Bone marrow (tissue), 2 donors: ENCODE results near the gene EGLN3.
"Not testable (repeated sequence)": the region's sequence is repeated elsewhere in the genome, so short reads cannot be mapped to it uniquely, and the experiment has no call there.

Source experiments
- DNase-seq, 2 donors: peaks; one replicate each; lab custom pipeline; 2025; lab: John Stamatoyannopoulos, UW

The EGLN3 gene

DNA sequence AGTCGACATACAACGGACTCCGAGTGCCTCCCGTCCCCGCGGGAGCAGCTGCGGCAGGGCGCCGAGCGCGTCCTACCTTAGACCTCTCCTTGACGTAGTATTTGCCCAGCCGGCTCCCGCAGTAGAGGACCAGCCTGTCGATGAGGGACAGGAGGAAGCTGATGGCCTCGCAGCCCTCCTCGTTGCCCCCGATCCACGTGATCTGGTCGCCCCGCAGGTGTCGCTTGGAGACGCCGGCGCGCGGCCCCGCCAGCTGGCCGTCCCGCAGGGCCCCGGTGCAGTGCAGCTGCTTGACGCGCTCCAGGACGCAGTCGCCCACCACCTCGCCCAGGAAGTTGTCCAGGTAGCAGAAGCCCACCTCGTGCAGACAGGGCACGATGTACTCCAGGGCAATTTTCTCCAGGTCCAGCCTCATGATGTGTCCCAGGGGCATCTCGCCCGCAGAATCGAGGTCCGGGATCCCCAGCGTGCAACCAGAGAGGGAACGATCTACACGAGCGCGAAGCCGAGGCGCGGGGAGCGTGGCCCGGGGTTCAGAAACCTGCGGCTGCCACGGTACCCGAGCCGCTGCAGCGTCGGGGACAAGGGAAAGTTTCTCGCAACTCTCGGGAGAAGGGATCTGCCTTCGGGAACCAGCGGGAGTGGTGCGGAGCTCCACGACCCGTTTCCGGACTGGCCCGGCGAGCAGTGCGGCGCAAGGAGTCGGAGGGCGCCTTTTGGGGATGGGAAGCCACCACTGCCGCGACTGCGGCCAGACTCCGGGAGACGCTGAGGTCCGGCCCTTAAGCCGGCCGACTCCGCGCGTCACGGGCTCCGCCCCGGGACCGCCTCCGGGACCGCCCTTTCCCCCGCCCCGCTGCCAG is at the start of gene EGLN3:
TSS of gene EGLN3 (minus strand) at position 755 of the 863 bp plus-strand sequence. CDS start at position 433, 322 bp downstream.
- peak in 1 of 2 donors; percentile 35 for DNase-seq

- DNase-seq: no peak
Observed at GRCh38 chr14:34000396-34000795, 49.5 kb upstream of the EGLN3 start.

DNA sequence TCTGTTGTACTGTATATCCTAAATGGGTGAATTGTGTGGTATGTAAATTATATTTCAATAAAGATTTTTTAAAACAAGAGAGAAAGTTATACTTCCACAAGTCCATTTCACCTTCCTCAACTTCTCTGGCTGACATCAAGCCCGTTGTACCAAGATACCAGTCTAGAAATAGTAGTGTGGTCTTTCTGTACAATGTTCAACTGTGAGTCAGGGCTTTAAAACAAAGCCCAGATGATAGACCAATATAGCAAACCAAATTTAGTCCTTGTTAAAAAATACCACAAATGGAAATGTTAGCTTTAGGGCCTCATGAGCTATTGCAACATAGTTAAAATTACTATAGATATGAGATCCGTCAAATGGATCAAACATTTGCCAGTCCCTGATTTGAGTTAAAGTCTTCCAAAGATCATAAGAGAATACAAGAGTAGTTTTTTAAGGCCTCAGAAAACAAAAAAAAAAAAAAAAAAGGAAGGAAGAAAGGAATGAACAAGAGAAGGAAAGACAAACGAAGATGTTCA is 49.0 kb upstream of the EGLN3 start:
- DNase-seq: no peak

DNA sequence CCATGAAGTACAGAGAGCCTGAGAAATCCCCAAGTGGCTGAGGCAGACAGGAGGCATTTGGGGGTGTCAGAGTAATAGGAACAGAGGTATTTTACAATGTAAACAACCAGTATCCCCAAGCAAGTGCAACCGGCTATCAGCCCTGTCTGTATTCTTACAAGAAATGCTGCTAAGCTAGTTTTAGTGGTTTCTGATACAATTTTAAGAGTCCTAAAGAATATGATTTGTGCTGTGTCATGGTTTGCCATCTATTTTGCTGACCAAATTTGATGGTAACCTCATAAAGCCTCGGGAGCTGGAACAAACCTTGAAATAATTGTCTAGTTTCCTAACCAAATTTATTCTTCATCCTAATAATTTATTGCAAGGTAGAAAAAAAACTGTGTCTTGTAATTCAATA is 46.7 kb upstream of the EGLN3 start:
- no peak for DNase-seq

- no peak for DNase-seq
Observed at GRCh38 chr14:33996462-33996861, 45.6 kb upstream of the EGLN3 start.

- DNase-seq: no peak
Observed at GRCh38 chr14:33993246-33993645, 42.4 kb upstream of the EGLN3 start.

- DNase-seq: no peak
Observed at GRCh38 chr14:33992274-33993007, 41.6 kb upstream of the EGLN3 start.

GRCh38 chr14:33990790-33991189 is 39.9 kb upstream of the EGLN3 start:
- DNase-seq: no peak

DNA sequence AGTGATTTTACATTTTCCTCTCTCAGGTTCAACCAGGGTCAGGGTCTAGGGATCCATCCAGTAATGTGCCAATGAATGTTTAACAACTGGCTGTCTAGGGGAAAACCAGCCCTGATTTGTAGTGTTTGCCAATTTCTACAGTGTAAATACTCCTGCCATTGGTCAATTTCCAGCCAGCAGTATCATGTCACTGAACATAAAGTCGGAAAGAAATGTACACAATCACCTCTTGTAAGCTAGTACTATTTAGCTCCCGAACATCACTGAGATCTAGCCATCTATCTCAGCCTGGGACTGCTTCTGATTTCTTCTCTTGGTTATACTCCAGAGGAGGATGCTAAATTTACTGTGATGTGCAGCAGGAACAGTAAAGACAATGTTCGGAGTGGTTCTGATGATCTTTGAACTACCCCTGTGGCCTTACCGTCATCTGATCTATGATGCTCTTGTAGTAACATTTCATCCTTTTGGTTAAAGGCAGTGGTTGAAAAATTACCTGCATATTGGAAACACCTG is 36.7 kb upstream of the EGLN3 start:
- no peak for DNase-seq

GRCh38 chr14:33986804-33987203 is 35.9 kb upstream of the EGLN3 start:
- no peak for DNase-seq

DNA sequence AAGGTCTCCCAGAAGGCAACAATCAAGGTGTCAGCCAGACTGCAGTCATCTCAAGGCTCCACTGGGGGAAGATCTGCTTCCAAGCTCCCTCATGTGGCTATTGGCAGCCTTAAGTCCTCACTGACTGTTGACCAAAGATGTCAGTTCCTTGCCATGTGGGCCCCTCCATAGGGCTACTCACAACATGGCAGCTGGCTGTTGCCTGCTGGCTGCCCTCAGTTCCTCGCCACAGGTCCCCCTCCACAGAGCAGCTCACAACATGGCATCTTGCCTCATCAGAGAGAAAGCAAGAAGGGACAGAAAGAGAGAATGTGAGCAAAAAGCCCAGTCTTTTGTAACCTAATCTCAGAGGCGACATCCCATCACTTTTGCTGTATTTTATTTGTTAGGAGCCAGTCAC is 34.4 kb upstream of the EGLN3 start:
- no peak for DNase-seq

DNA sequence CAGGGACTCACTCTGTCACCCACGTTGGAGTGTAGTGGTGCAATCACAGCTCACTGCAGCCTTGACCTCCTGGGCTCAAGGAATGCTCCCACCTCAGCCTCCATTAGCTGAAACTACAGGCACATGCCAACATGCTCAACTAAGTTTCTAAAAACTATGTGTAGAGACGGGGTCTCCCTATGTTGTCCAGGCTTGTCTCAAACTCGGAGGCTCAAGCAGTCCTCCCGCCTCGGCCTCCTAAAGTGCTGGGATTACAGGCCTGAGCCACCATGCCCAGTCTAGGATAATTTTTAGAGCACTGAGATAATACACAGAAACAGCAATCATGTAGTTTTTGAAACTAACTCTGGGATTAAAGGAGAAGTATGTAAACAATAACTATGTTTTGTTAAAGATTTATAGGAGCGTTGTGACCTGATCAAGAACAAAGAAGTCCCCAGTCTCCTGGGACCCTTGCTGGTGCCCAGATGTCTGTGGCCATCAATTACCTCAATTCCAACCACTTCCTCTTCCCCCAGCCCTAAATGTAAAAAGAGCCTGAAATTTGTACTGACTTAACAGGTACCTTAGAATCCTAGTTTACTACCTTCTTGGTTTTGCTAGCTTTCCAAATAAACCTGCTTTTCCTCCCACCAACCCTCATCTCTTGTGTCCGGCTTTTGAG is 28.9 kb upstream of the EGLN3 start:
- no peak for DNase-seq

DNA sequence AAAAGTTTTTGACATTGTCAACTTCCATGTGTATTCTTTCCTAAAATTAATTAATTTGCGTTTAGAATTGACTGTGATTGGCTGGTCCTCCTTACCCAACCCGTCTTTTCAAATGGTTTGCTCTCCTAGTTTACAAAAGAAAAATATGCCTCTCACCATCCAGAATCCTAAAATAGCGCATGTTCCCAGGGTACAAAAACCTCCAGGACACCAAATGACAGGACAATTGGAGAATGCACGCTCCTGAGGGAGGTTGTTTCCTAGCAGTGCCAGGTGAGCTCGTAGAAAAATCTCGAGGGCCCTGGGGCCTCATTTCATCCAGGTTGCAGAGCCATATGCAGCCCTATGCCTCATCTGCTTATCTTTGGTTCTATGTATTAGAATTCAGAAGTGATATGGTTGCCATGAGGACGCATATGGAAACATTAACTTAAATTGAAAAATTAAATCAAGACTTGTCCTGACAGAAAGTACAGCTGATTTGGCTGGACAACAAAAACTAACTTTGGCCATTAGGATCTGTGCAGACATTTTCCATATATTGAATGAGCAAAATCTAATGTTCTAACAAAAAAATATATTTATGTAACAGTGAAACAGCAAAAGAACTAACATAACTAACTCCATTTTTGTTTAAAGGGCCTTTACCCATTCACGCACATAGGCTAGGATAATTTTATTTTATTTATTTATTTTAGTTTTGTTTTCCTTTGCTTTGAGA is 28.2 kb upstream of the EGLN3 start:
- no peak for DNase-seq

- no peak for DNase-seq
Observed at GRCh38 chr14:33972583-33973081, 21.8 kb upstream of the EGLN3 start.

DNA sequence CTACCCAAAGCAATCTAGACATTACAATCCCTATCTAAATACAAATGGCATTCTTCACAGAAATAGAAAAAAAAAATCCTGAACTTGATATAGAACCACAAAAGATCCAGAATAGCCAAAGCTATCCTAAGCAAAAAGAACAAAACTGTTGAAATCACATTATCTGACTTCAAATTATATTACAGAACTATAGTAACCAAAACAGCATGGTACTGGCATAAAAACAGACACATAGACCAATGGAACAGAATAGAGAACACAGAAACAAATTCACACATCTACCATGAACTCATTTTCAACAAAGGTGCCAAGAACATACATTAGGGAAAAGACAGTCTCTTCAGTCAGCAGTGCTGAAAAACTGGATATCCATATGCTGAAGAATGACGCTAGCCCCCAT is 19.0 kb upstream of the EGLN3 start:
- not testable (repeated sequence) for DNase-seq

- DNase-seq: no peak
Observed at GRCh38 chr14:33968722-33969121, 17.8 kb upstream of the EGLN3 start.

DNA sequence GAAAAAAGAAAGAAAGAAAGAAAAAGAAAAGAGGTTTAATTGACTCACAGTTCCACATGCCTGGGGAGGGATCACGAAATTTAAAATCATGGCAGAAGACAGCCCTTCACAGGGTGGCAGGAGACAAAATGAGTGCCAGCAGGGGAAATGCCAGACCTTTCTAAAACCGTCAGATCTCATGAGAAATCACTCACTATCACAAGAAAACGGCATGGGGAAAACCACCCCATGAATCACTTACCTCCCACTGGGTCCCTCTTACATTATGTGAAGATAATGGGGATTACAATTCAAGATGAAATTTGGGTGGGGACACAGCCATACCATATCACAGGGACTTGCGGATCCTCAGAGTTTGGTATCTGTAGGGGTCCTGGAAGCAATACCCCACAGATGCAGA is 16.3 kb upstream of the EGLN3 start:
- DNase-seq: no peak

DNA sequence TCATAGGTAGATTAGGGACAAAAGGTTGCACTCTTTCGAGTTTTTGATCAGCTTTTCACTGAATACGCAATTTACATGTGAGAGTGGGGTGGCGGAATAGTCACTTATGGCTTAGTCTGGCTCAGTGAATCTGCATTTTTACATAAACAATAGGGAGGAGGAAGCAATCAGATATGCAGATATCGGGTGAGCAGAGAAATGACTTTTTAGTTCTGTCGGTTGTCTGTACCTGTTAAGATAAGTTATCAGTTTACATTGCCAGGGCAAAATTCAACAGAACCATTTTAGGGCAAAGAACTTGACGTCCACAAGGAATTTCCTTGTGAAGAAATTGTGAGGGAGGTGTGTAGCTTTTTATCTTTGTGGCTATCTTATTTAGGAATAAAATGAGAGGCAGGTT is 15.4 kb upstream of the EGLN3 start:
- no peak for DNase-seq

DNA sequence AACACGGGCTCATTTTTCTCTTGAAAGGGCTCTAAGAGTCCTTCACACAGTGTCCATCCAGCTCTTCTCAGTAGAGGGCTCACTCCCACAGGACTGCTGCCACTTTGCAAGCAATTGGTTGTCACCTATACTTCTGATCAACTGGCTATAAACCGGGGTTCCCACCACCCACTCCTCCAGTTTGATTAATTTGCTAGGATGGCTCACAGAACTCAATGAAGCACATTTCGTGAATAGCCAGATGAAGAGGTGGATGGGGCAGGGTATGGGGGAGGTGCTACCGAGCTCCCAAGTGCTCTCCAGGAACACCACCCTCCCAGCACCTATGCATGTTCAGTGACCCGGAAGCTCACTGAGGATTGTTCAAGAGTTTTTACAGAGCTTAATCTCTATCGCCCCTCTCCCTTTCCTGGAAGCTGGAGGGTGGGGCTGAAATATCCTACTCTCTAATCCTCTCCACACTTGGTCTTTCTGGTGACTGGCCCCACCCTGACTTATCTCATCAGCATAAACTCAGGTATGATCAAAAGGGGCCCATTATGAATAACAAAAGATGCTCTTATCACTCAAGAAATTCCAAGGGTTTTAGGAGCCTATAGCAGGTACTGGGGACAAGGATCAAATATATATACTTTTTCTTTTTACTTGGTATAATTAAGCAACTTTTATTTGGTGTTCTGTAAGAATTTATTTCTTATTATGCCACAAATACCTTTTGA is 13.9 kb upstream of the EGLN3 start:
- no peak for DNase-seq

- DNase-seq: no peak
Observed at GRCh38 chr14:33963892-33964291, 13.0 kb upstream of the EGLN3 start.

DNA sequence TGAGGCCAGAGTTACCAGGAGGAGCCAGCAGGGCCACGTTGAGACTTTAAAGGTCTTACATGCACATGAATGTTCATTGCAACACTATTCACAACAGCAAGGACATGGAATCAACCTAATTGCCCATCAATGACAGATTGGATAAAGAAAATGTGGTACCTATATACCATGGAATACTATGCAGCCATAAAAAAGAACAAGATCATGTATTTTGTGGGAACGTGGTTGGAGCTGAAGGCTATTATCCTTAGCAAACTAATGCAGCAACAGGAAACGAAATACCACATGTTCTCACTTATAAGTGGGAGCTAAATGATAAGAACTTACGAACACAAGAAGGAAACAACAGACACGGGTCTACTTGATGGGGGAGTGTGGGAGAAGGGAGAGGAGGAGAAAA is 11.6 kb upstream of the EGLN3 start:
- not testable (repeated sequence) for DNase-seq
